Fibroblast of lung (primary cell): ENCODE results near the gene CIAO2B.

Experiments used
- CTCF ChIP-seq, 2 donors: IDR thresholded peaks in 1 of 2; conservative IDR thresholded peaks in 1 of 2; 1 replicate in 1 of 2; 2 replicates in 1 of 2; pipeline ENCODE4 v1.5.1; 2011 to 2012; ENCODE audit warnings: low read length in 2 of 2, control low read depth in 1 of 2, inconsistent platforms in 1 of 2, low read depth in 1 of 2, mild to moderate bottlenecking in 1 of 2
- EZH2 ChIP-seq: IDR thresholded peaks from 2 replicates; pipeline ENCODE4 v1.5.1; 2012; ENCODE audit warnings: low read length, control low read depth, mild to moderate bottlenecking; ENCODE audit errors: missing control alignments

GRCh38 chr16:66926171-66926947 is 7.8 kb downstream of the CIAO2B start:
- no peak for TF ChIP-seq EZH2
- no peak for TF ChIP-seq CTCF (conservative IDR thresholded peaks at IDR 0.05 in 1 of 2, IDR thresholded peaks at IDR 0.05 in 1 of 2; ENCODE audit: low read depth in 1 of 2, low read length in 2 of 2)
